K562 (cell line): ENCODE results near the gene NCKIPSD. TPM values are rescaled to one million over a fixed set of nuclear protein-coding genes. Genes with fewer than 3 reads are reported as not detected.
"Not testable (repeated sequence)": the region's sequence is repeated elsewhere in the genome, so short reads cannot be mapped to it uniquely, and the experiment has no call there.

Experiments
- ATAC-seq: fragments of 200-7000 bp; cut with Tn5 transposase; 3 replicates; pipeline ENCODE4 v1.9.1; 2020; ENCODE audit warnings: moderate library complexity
- BruUV-seq: library from RNA; stranded (reverse); fragments of 400-500 nt; replicated peaks from 2 replicates; lab custom pipeline; 2021; lab: Mats Ljungman, UMichigan
- CTCF ChIA-PET: fragments of 300-600 bp; formaldehyde crosslinking; extraction: SDS; loops from one replicate; lab custom pipeline; 2021; ENCODE audit warnings: low intra/inter-chr PET ratio; lab: Yijun Ruan, JAX
- POLR2A ChIA-PET: fragments of 300-600, 350-650 bp; sonication (Branson Sonifier 250); formaldehyde crosslinking; extraction: SDS; loops from one replicate; lab custom pipeline; 2021; ENCODE audit warnings: antibody characterized with exemption, inconsistent platforms; lab: Yijun Ruan, JAX
- DNase-seq, 4 experiments: peaks; one replicate each; pipeline versions ENCODE4 v3.0.0 to v3.0.0-alpha.2; 2011 to 2018; ENCODE audit warnings: low spot score in 3 of 4, mixed read lengths in 3 of 4; ENCODE audit errors: extremely low read depth in 1 of 4
- FAIRE-seq: peaks from 2 replicates; lab custom pipeline; 2011; peaks lifted over from hg19 to GRCh38; lab: Jason Lieb, UNC
- H2AFZ ChIP-seq: 2 replicates; pipeline ENCODE4 v1.6.0; 2011; ENCODE audit warnings: low read depth, low read length, control low read depth, inconsistent platforms
- H3K27ac ChIP-seq: fragments of 200-600 bp; 3 replicates; pipeline ENCODE4 v1.8.0; 2011; ENCODE audit warnings: low read depth, mild to moderate bottlenecking, control low read depth, inconsistent platforms, low read length, moderate library complexity, mixed read lengths; ENCODE audit errors: extremely low read depth
- H3K27me3 ChIP-seq, 2 experiments: fragments of 300-600 bp in 1 of 2; 2 replicates in 1 of 2; 3 replicates in 1 of 2; pipeline versions ENCODE4 v1.6.0 to v1.8.0; 2011; ENCODE audit warnings: inconsistent platforms in 2 of 2, low read length in 2 of 2, mild to moderate bottlenecking in 1 of 2, mixed read lengths in 1 of 2, moderate library complexity in 1 of 2; ENCODE audit not compliant: control insufficient read depth in 2 of 2, insufficient read depth in 2 of 2
- H3K36me3 ChIP-seq: fragments of 300-600 bp; 3 replicates; pipeline ENCODE4 v1.8.0; 2011; ENCODE audit warnings: mild to moderate bottlenecking, low read length, inconsistent platforms; ENCODE audit not compliant: control insufficient read depth, insufficient read depth
- H3K4me1 ChIP-seq, 2 experiments: fragments of 200-600 bp in 1 of 2; replicated peaks in 1 of 2; 2 replicates in 1 of 2; 3 replicates in 1 of 2; pipeline versions ENCODE4 v1.5.1 to v1.8.0; 2011; ENCODE audit warnings: inconsistent platforms in 2 of 2, low read length in 2 of 2, mild to moderate bottlenecking in 1 of 2, mixed read lengths in 1 of 2, moderate library complexity in 1 of 2; ENCODE audit not compliant: control insufficient read depth in 2 of 2, insufficient read depth in 2 of 2
- H3K4me2 ChIP-seq: 2 replicates; pipeline ENCODE4 v1.6.1; 2011; ENCODE audit warnings: low read length, control low read depth, inconsistent platforms, mixed read lengths; ENCODE audit not compliant: insufficient read depth
- H3K4me3 ChIP-seq: fragments of 200-600 bp; sonication (generic), shearing (Covaris generic); 2 replicates; pipeline ENCODE4 v1.5.1; 2016; ENCODE audit warnings: control low read depth, inconsistent platforms
- H3K79me2 ChIP-seq: fragments of 200-600 bp; 3 replicates; pipeline ENCODE4 v1.8.0; 2011; ENCODE audit warnings: low read length, inconsistent platforms; ENCODE audit not compliant: control insufficient read depth, insufficient read depth
- H3K9ac ChIP-seq, 2 experiments: 2 replicates each; pipeline versions ENCODE4 v1.6.0 to v1.6.1; 2011; ENCODE audit warnings: low read depth in 2 of 2, low read length in 2 of 2, control low read depth in 1 of 2, inconsistent platforms in 1 of 2, mild to moderate bottlenecking in 1 of 2, mixed read lengths in 1 of 2; ENCODE audit not compliant: insufficient read depth in 1 of 2
- H3K9me1 ChIP-seq: one replicate; pipeline ENCODE4 v1.6.0; 2011; ENCODE audit warnings: inconsistent platforms, mild to moderate bottlenecking, low read length, moderate library complexity; ENCODE audit not compliant: control insufficient read depth, insufficient read depth
- H3K9me3 ChIP-seq: replicated peaks from 2 replicates; pipeline ENCODE4 v1.5.1; 2011; ENCODE audit warnings: low read depth, low read length, inconsistent platforms; ENCODE audit not compliant: control insufficient read depth, insufficient read depth
- H4K20me1 ChIP-seq: replicated peaks from 2 replicates; pipeline ENCODE4 v1.6.1; 2011; ENCODE audit warnings: low read length, inconsistent platforms, mixed read lengths; ENCODE audit not compliant: control insufficient read depth, insufficient read depth
- CBX3 ChIP-seq, 2 experiments: IDR thresholded peaks; 1 replicate in 1 of 2; 2 replicates in 1 of 2; pipeline ENCODE4 v1.6.1; 2012; ENCODE audit warnings: inconsistent platforms in 2 of 2, low read length in 2 of 2, borderline replicate concordance in 1 of 2, control low read depth in 1 of 2
- CBX5 ChIP-seq: IDR thresholded peaks from 2 replicates; pipeline ENCODE4 v1.6.1; 2014; ENCODE audit warnings: low read depth, borderline replicate concordance
- TRIM24 ChIP-seq, 2 experiments: fragments of 450-650 bp; IDR thresholded peaks; 2 replicates each; pipeline ENCODE4 v1.6.1; 2016
- TRIM28 ChIP-seq: fragments of 450-650 bp; IDR thresholded peaks from 2 replicates; pipeline ENCODE4 v1.6.1; 2017
- ZNF280A ChIP-seq: fragments of 450-650 bp; IDR thresholded peaks from 2 replicates; pipeline ENCODE4 v1.6.1; 2018; ENCODE audit warnings: mild to moderate bottlenecking, low read depth; ENCODE audit not compliant: partially characterized antibody
- ZNF75A ChIP-seq: fragments of 450-650 bp; formaldehyde crosslinking; IDR thresholded peaks from 2 replicates; pipeline ENCODE4 v1.4.0; 2020; ENCODE audit warnings: mild to moderate bottlenecking
- WGBS: fragments of 100-300 bp; shearing (Covaris generic); methylation state at CpG from one replicate; pipeline ENCODE4 v1.1.6; 2016; ENCODE audit warnings: low coverage, mixed read lengths; ENCODE audit not compliant: insufficient coverage; ENCODE audit errors: missing lambda C conversion rate; 5-methylcytosine and 5-hydroxymethylcytosine counted together
- in situ Hi-C: fragments of 300-500 bp; cut with MboI; formaldehyde crosslinking; loops from 4 replicates; pipeline ENCODE4 v1.15.0; 2018; ENCODE audit warnings: inconsistent platforms, mixed read lengths
- intact Hi-C: fragments of 100-400 bp; cut with micrococcal nuclease; formaldehyde crosslinking; loops from 2 replicates; pipeline ENCODE4 v1.14.2; 2022
- polyA plus RNA-seq, 8 experiments: library from polyadenylated mRNA; depleted of rRNA in 4 of 8; stranded (reverse) in 5 of 8; unstranded in 3 of 8; fragments of >200 nt; fragmentation: Nextera tagmentation in 2 of 8; fragmentation: Illumina TruSeq in 1 of 8; extraction: Ambion mirVana in 2 of 8; extraction: Trizol in 1 of 8; gene quantifications; 2 replicates each; pipeline versions ENCODE4 v1.2.1 to v1.2.3, GENCODE V29; 2011 to 2014; ENCODE audit warnings: inconsistent platforms in 1 of 8, missing spikeins in 1 of 8
- total RNA-seq, 7 experiments: library from RNA; depleted of rRNA in 6 of 7; stranded (reverse); fragments of >200 nt in 6 of 7; fragmentation: Illumina TruSeq in 2 of 7; extraction: Trizol in 2 of 7; gene quantifications; 2 replicates each; pipeline versions ENCODE4 v1.2.1 to v1.2.3, GENCODE V29; 2011 to 2021; ENCODE audit warnings: low replicate concordance in 1 of 7
- TF ChIP-seq, protein P1 (sequence below): fragments of 450-650 bp; IDR thresholded peaks from 2 replicates; pipeline ENCODE4 v1.6.1; 2016

Gene NCKIPSD
- total and polyA plus RNA-seq, 9 of the 15 experiments (the other 6 are each of a cell fraction or from before 2014, with no cell fraction given), result 0.49 to 24.4 (median 12.3) TPM

- BruUV-seq, H3K4me2 ChIP-seq, H4K20me1 ChIP-seq, in situ Hi-C loops, H3K27me3 ChIP-seq, H3K9ac ChIP-seq, CTCF ChIA-PET, FAIRE-seq, H2AFZ ChIP-seq, H3K36me3 ChIP-seq, ATAC-seq, H3K4me1 ChIP-seq, intact Hi-C loops, H3K9me1 ChIP-seq, H3K9me3 ChIP-seq, DNase-seq, H3K4me3 ChIP-seq, H3K79me2 ChIP-seq, H3K27ac ChIP-seq: not testable (repeated sequence)
- 36% methylated on average over 6 of the region's 8 CpGs for WGBS
- POLR2A ChIA-PET, result interaction anchor here (1.9 kb wide), 1 partner anchor 8 kb away, joined by 6 read pairs; the partner anchor contains the start of gene IP6K2
- TF ChIP-seq, protein P1, sequence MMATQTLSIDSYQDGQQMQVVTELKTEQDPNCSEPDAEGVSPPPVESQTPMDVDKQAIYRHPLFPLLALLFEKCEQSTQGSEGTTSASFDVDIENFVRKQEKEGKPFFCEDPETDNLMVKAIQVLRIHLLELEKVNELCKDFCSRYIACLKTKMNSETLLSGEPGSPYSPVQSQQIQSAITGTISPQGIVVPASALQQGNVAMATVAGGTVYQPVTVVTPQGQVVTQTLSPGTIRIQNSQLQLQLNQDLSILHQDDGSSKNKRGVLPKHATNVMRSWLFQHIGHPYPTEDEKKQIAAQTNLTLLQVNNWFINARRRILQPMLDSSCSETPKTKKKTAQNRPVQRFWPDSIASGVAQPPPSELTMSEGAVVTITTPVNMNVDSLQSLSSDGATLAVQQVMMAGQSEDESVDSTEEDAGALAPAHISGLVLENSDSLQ, result peak; percentile 46; the same call in 1 of the 2 replicates
- peak; percentile 24 to 26; a peak in 2 of 4 replicates for TF ChIP-seq TRIM24 (IDR thresholded peaks at IDR 0.05)
- TF ChIP-seq ZNF75A, result peak; percentile 54; the same call in 1 of the 2 replicates
- TF ChIP-seq TRIM28, result peak; percentile 75
- peak; percentile 69; the same call in 1 of the 2 replicates for TF ChIP-seq CBX5
- TF ChIP-seq ZNF280A, result peak; percentile 39
- TF ChIP-seq CBX3 (IDR thresholded peaks at IDR 0.05; ENCODE audit: borderline replicate concordance in 1 of 2, low read length in 2 of 2), result peak in 1 of 2 experiments; percentile 34; a peak in 1 of 3 replicates
Observed at GRCh38 chr3:48725185-48725855, 39.6 kb upstream of the NCKIPSD start.
